ENCODE results near the gene PSENEN. TPM values are rescaled to one million over a fixed set of nuclear protein-coding genes. Genes with fewer than 3 reads are reported as not detected.

The PSENEN gene
- total RNA-seq, 6 experiments from 2014 or later, result 24.2 to 42.9 (median 35.8) TPM

DNA sequence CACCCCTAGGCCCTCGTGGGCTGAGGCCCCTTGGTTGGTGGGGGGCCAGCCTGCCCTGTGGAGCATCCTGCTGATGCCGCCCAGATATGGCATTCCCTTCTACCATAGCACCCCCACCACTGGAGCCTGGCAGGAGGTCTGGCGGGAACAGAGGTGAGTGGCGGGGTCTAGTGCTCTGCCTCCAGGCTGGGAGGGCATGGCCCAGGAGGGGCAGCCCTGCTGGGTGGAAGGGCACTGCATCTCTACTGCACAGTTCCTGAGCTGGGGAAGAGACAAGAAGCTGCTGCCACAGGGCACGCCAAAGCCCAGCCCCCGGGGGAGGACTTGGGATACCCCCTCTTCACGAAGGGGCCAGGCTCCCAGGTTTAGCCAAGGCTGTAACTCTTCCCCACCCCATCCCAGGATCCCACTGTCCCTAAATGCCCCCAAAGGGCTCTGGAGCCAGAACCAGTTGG, 30.1 kb upstream of the PSENEN start:
- ATAC-seq, result no peak
- H3K4me3 ChIP-seq, result no peak overlapping the region
- no peaks in the 10 kb centered on the region for H3K27me3 ChIP-seq
- WGBS (ENCODE audit: insufficient coverage, low coverage, low lambda C conversion rate, missing lambda C conversion rate), result 40% methylated on average over 1 of the region's 7 CpGs
- intact Hi-C loops (cut with DNase I), result no loop called here
- no peaks in the 10 kb centered on the region for H3K9me3 ChIP-seq
- H3K27ac ChIP-seq, result no peak overlapping the region
- TF ChIP-seq, protein P1, sequence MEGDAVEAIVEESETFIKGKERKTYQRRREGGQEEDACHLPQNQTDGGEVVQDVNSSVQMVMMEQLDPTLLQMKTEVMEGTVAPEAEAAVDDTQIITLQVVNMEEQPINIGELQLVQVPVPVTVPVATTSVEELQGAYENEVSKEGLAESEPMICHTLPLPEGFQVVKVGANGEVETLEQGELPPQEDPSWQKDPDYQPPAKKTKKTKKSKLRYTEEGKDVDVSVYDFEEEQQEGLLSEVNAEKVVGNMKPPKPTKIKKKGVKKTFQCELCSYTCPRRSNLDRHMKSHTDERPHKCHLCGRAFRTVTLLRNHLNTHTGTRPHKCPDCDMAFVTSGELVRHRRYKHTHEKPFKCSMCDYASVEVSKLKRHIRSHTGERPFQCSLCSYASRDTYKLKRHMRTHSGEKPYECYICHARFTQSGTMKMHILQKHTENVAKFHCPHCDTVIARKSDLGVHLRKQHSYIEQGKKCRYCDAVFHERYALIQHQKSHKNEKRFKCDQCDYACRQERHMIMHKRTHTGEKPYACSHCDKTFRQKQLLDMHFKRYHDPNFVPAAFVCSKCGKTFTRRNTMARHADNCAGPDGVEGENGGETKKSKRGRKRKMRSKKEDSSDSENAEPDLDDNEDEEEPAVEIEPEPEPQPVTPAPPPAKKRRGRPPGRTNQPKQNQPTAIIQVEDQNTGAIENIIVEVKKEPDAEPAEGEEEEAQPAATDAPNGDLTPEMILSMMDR (IDR thresholded peaks at IDR 0.05), result no peak
- TF ChIP-seq POLR2A (IDR thresholded peaks at IDR 0.05), result no peak
- H3K36me3 ChIP-seq, result no peaks in the 10 kb centered on the region
- H3K4me1 ChIP-seq, result peaks cover 0 to 21% (median 6%) of the 10 kb centered on the region in 4 donors
- DNase-seq, result peak in 1 of 3 donors; percentile 21

DNA sequence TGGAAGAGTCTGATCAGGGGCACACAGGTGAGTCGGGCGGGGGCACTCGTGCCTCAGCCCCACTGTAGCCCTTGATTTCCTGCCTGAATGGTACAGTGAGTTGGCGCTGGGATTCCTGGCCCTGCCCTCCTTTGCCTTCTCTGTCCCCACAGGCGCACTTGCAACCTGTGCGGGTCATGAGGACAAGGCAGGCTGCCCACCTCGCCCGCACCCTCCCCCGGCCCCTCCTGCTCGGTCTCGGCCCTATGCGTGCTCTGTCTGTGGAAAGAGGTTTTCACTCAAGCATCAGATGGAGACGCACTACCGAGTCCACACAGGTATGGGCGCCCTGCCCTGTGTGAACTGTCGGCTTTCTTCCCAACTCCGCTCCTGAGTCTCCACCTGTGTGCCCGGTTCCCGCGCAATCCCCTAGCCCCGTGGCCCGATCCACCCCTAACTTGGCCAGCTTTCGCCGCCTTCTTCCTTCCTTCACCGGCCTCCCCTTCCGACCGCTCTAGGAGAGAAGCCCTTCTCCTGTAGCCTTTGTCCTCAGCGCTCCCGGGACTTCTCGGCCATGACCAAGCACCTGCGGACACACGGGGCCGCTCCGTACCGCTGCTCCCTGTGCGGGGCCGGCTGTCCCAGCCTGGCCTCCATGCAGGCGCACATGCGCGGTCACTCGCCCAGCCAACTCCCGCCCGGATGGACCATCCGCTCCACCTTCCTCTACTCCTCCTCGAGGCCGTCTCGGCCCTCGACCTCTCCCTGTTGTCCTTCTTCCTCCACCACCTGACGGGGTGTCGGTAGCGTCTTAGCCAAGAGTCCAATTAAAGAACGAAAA, 29.3 kb upstream of the PSENEN start:
- no peaks in the 10 kb centered on the region for H3K27me3 ChIP-seq
- TF ChIP-seq, protein P1 (IDR thresholded peaks at IDR 0.05), result no peak
- TF ChIP-seq POLR2A (IDR thresholded peaks at IDR 0.05), result no peak
- intact Hi-C loops (cut with DNase I), result no loop called here
- peak overlapping the region; percentile 72 to 91 (median 88) for H3K27ac ChIP-seq
- DNase-seq (peak; percentile 80 to 84 (median 81)), ATAC-seq (peak; percentile 45 to 61 (median 50))
- under 1% methylated on average over 40 of the region's 52 CpGs for WGBS (ENCODE audit: insufficient coverage, low coverage, low lambda C conversion rate, missing lambda C conversion rate)
- H3K9me3 ChIP-seq, result no peaks in the 10 kb centered on the region
- H3K4me1 ChIP-seq, result peaks cover 0 to 21% (median 6%) of the 10 kb centered on the region in 4 donors
- peak overlapping the region; percentile 88 to 95 (median 92) for H3K4me3 ChIP-seq
- no peaks in the 10 kb centered on the region for H3K36me3 ChIP-seq

DNA sequence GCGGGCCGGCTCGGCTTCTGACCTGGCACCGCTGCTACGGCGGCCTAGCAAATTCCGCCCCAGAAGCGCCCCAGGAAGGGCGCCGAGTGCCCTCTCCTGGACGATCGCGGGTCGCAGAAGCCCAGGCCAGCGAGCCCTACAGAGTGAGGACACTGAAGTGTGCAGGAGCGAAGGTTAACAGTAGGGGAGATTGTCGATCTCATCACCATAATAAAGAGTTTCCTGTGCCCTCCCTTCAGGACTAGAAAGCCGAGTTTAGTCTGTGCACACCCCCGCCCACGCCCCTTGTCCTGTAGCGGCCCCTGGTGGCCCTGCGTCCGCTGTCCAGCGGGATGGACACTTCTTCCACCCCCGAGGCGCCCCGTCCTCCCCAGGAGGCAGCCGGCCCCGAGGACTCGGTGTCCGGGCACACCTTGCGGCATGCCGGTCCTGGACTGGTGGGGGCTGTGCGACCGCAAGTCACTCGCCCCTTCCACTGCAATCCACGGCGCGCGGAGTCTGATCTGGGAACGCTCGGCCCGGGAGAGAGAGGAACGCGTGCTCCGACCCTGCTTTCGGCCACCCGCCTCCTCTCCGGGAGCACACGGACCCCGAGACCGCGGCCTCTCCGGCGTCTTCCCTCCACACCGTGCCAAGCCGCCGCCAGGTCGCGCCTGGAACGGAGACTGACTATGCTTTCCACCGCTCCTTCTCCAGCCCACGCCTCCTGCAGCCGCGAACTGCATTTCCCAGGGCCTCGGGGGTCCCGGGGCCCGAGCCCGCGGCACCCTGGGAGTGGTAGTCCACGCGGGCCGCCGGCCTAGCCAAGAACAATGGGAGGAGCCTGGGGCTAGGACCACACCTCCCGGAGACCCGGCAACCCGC, 28.4 kb upstream of the PSENEN start:
- peaks cover 0 to 7% (median under 1%) of the 10 kb centered on the region in 4 donors for H3K36me3 ChIP-seq
- peaks cover 0 to 21% (median 6%) of the 10 kb centered on the region in 4 donors for H3K4me1 ChIP-seq
- DNase-seq (peak; percentile 97 to 98 (median 97)), ATAC-seq (peak; percentile 85 to 91 (median 88))
- WGBS (ENCODE audit: insufficient coverage, low coverage, low lambda C conversion rate, missing lambda C conversion rate), result 0% methylated on average over 18 of the region's 77 CpGs
- TF ChIP-seq POLR2A (IDR thresholded peaks at IDR 0.05), result no peak
- TF ChIP-seq, protein P1 (IDR thresholded peaks at IDR 0.05), result peak; percentile 83 to 94 (median 92)
- H3K27me3 ChIP-seq, result no peaks in the 10 kb centered on the region
- no peaks in the 10 kb centered on the region for H3K9me3 ChIP-seq
- peak overlapping the region; percentile 88 to 95 (median 92) for H3K4me3 ChIP-seq
- intact Hi-C loops (cut with DNase I), result no loop called here
- peak overlapping the region; percentile 72 to 91 (median 88) for H3K27ac ChIP-seq

DNA sequence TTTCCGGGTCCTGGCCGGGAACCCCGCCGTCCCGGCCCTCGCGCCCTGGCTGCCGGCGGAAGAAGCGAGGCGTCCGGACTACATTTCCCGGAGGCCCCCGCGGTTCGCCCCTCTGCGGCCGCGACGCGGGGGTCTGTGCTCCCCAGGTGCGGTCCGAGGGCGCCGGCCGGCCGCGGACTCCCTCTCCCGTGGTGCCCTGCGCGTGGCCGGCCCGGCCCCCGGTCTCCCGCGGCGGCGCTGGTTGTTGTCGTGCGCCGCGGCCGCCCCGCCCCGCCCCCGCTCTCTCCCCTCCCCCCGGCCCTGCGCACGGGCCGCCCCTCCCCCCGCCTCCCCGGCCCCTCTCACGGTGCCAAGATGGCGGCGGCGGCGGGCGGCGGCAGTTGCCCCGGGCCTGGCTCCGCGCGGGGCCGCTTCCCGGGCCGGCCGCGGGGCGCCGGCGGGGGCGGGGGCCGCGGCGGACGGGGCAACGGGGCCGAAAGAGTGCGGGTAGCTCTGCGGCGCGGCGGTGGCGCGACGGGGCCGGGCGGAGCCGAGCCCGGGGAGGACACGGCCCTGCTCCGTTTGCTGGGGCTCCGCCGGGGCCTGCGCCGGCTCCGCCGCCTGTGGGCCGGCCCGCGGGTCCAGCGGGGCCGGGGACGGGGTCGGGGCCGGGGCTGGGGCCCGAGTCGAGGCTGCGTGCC, 27.6 kb upstream of the PSENEN start, which contains the start of gene KMT2B:
Gene KMT2B, plus strand, starts transcription at position 339 of the 680 bp plus-strand sequence. Its CDS starts 16 bp downstream, at position 355.
- DNase-seq (no peak), ATAC-seq (peak in 2 of 4 donors; percentile 72 to 78)
- TF ChIP-seq, protein P1 (IDR thresholded peaks at IDR 0.05), result no peak
- no peak for TF ChIP-seq POLR2A (IDR thresholded peaks at IDR 0.05)
- Histone ChIP-seq H3K4me1 (peaks cover 0 to 21% (median 6%) of the 10 kb centered on the region in 4 donors), H3K4me3 (peak within 1 kb of the TSS; percentile 88 to 95 (median 92)), H3K36me3 (peaks cover 0 to 15% (median 5%) of the 10 kb centered on the region in 4 donors), H3K27ac (peak within 1 kb of the TSS; percentile 72 to 91 (median 88)), H3K9me3 (no peaks in the 10 kb centered on the region), H3K27me3 (no peaks in the 10 kb centered on the region)
- no CpG with 5 or more reads among the region's 109 CpGs for WGBS (ENCODE audit: insufficient coverage, low coverage, low lambda C conversion rate, missing lambda C conversion rate)
- intact Hi-C loops (cut with DNase I), result no loop called here

All from right lobe of liver (tissue), 6 donors.